ENCODE results near the gene ODAD2. TPM values are rescaled to one million over a fixed set of nuclear protein-coding genes. Genes with fewer than 3 reads are reported as not detected.

Gene ODAD2
- total and polyA plus RNA-seq, 2 donors from 2014 or later: 0.28 to 0.44 TPM

GRCh38 chr10:27799046-27799445, 199.8 kb downstream of the ODAD2 start:
- Histone ChIP-seq H3K4me1 (ENCODE audit: control insufficient read depth in 2 of 3, insufficient read depth in 2 of 3, low read depth in 1 of 3, low read length in 3 of 3) (no peaks in the 10 kb centered on the region), H3K27me3 (ENCODE audit: control insufficient read depth, insufficient read depth, low read length) (no peaks in the 10 kb centered on the region), H3K9ac (ENCODE audit: low read length in 3 of 3) (no peak overlapping the region), H3K9me3 (ENCODE audit: control insufficient read depth in 2 of 3, insufficient read depth in 1 of 3, low read length in 3 of 3) (no peaks in the 10 kb centered on the region), H3K27ac (ENCODE audit: low read depth in 2 of 2, low read length in 2 of 2) (no peak overlapping the region), H3K4me3 (ENCODE audit: low read length in 3 of 3) (no peak overlapping the region), H3K36me3 (ENCODE audit: control insufficient read depth in 2 of 3, insufficient read depth in 3 of 3, low read length in 3 of 3) (no peaks in the 10 kb centered on the region)
- DNase-seq: no peak
- no peak for FAIRE-seq
- intact Hi-C loops (cut with DNase I): no loop called here
- no peak for TF ChIP-seq CTCF (IDR thresholded peaks at IDR 0.05; ENCODE audit: borderline replicate concordance, extremely low read depth, insufficient read depth)

GRCh38 chr10:27794157-27794556, 204.7 kb downstream of the ODAD2 start:
- Histone ChIP-seq H3K36me3 (ENCODE audit: control insufficient read depth in 2 of 3, insufficient read depth in 3 of 3, low read length in 3 of 3) (no peaks in the 10 kb centered on the region), H3K27me3 (ENCODE audit: control insufficient read depth, insufficient read depth, low read length) (no peaks in the 10 kb centered on the region), H3K27ac (ENCODE audit: low read depth in 2 of 2, low read length in 2 of 2) (no peak overlapping the region), H3K9ac (ENCODE audit: low read length in 3 of 3) (no peak overlapping the region), H3K4me1 (ENCODE audit: control insufficient read depth in 2 of 3, insufficient read depth in 2 of 3, low read depth in 1 of 3, low read length in 3 of 3) (no peaks in the 10 kb centered on the region), H3K4me3 (ENCODE audit: low read length in 3 of 3) (no peak overlapping the region), H3K9me3 (ENCODE audit: control insufficient read depth in 2 of 3, insufficient read depth in 1 of 3, low read length in 3 of 3) (no peaks in the 10 kb centered on the region)
- FAIRE-seq (no peak), DNase-seq (no peak)
- peak; percentile 1 for TF ChIP-seq CTCF (IDR thresholded peaks at IDR 0.05; ENCODE audit: borderline replicate concordance, extremely low read depth, insufficient read depth)
- intact Hi-C loops (cut with DNase I): no loop called here

- H3K27ac ChIP-seq (ENCODE audit: low read depth in 2 of 2, low read length in 2 of 2): no peak overlapping the region
- FAIRE-seq (no peak), DNase-seq (no peak)
- no peaks in the 10 kb centered on the region for H3K9me3 ChIP-seq (ENCODE audit: control insufficient read depth in 2 of 3, insufficient read depth in 1 of 3, low read length in 3 of 3)
- H3K27me3 ChIP-seq (ENCODE audit: control insufficient read depth, insufficient read depth, low read length): no peaks in the 10 kb centered on the region
- no peak overlapping the region for H3K9ac ChIP-seq (ENCODE audit: low read length in 3 of 3)
- no peaks in the 10 kb centered on the region for H3K36me3 ChIP-seq (ENCODE audit: control insufficient read depth in 2 of 3, insufficient read depth in 3 of 3, low read length in 3 of 3)
- TF ChIP-seq CTCF (IDR thresholded peaks at IDR 0.05; ENCODE audit: borderline replicate concordance, extremely low read depth, insufficient read depth): no peak
- H3K4me3 ChIP-seq (ENCODE audit: low read length in 3 of 3): no peak overlapping the region
- intact Hi-C loops (cut with DNase I): no loop called here
- no peaks in the 10 kb centered on the region for H3K4me1 ChIP-seq (ENCODE audit: control insufficient read depth in 2 of 3, insufficient read depth in 2 of 3, low read depth in 1 of 3, low read length in 3 of 3)
These were observed 206.7 kb downstream of the ODAD2 start for GRCh38 chr10:27792216-27792615.

- Histone ChIP-seq H3K4me3 (ENCODE audit: low read length in 3 of 3) (no peak overlapping the region), H3K4me1 (ENCODE audit: control insufficient read depth in 2 of 3, insufficient read depth in 2 of 3, low read depth in 1 of 3, low read length in 3 of 3) (no peaks in the 10 kb centered on the region), H3K36me3 (ENCODE audit: control insufficient read depth in 2 of 3, insufficient read depth in 3 of 3, low read length in 3 of 3) (no peaks in the 10 kb centered on the region), H3K9ac (ENCODE audit: low read length in 3 of 3) (no peak overlapping the region), H3K27me3 (ENCODE audit: control insufficient read depth, insufficient read depth, low read length) (no peaks in the 10 kb centered on the region), H3K27ac (ENCODE audit: low read depth in 2 of 2, low read length in 2 of 2) (no peak overlapping the region), H3K9me3 (ENCODE audit: control insufficient read depth in 2 of 3, insufficient read depth in 1 of 3, low read length in 3 of 3) (no peaks in the 10 kb centered on the region)
- TF ChIP-seq CTCF (IDR thresholded peaks at IDR 0.05; ENCODE audit: borderline replicate concordance, extremely low read depth, insufficient read depth): no peak
- DNase-seq: no peak
- intact Hi-C loops (cut with DNase I): no loop called here
- FAIRE-seq: no peak
These were observed 214.6 kb downstream of the ODAD2 start for GRCh38 chr10:27784272-27784671.

Data from kidney (tissue), 14 donors.